ENCODE results near the gene ATG7. TPM values are rescaled to one million over a fixed set of nuclear protein-coding genes. Genes with fewer than 3 reads are reported as not detected.

ATG7 gene
- total RNA-seq, 4 donors from 2014 or later = 49.4 to 145 (median 82.1) TPM

- TF ChIP-seq POLR2A (IDR thresholded peaks at IDR 0.05) (no peak), EP300 (IDR thresholded peaks at IDR 0.05) (no peak), CTCF (IDR thresholded peaks at IDR 0.05) (no peak), POLR2AphosphoS5 (IDR thresholded peaks at IDR 0.05) (no peak)
- 50% methylated on average over 5 of the region's 5 CpGs for WGBS
- Histone ChIP-seq H3K27me3 (no peaks in the 10 kb centered on the region), H3K9me3 (no peaks in the 10 kb centered on the region), H3K27ac (peak overlapping the region; percentile 29), H3K4me1 (peaks cover 24% of the 10 kb centered on the region), H3K36me3 (peaks cover 11% of the 10 kb centered on the region), H3K4me3 (no peak overlapping the region)
- DNase-seq (ENCODE audit: low spot score in 2 of 2) = no peak
These were observed 10.3 kb downstream of the ATG7 start for GRCh38 chr3:11282250-11283138.

GRCh38 chr3:11283139-11283475 lies 10.9 kb downstream of the ATG7 start:
- Histone ChIP-seq H3K27me3 (no peaks in the 10 kb centered on the region), H3K27ac (peak overlapping the region; percentile 29), H3K9me3 (no peaks in the 10 kb centered on the region), H3K4me3 (no peak overlapping the region), H3K36me3 (peaks cover 11% of the 10 kb centered on the region), H3K4me1 (peaks cover 30% of the 10 kb centered on the region)
- WGBS = 71% methylated on average over 1 of the region's 1 CpG
- no peak for DNase-seq (ENCODE audit: low spot score in 2 of 2)
- no peak for TF ChIP-seq POLR2AphosphoS5 (IDR thresholded peaks at IDR 0.05)
- TF ChIP-seq POLR2A (IDR thresholded peaks at IDR 0.05) = no peak
- no peak for TF ChIP-seq EP300 (IDR thresholded peaks at IDR 0.05)
- TF ChIP-seq CTCF (IDR thresholded peaks at IDR 0.05) = no peak

- peaks cover 39% of the 10 kb centered on the region for H3K4me1 ChIP-seq
- no peaks in the 10 kb centered on the region for H3K27me3 ChIP-seq
- peaks cover 11% of the 10 kb centered on the region for H3K36me3 ChIP-seq
- no peaks in the 10 kb centered on the region for H3K9me3 ChIP-seq
- TF ChIP-seq POLR2AphosphoS5 (IDR thresholded peaks at IDR 0.05) (no peak), POLR2A (IDR thresholded peaks at IDR 0.05) (no peak), CTCF (IDR thresholded peaks at IDR 0.05) (no peak), EP300 (IDR thresholded peaks at IDR 0.05) (no peak)
- WGBS = 96% methylated on average over 1 of the region's 1 CpG
- H3K27ac ChIP-seq = no peak overlapping the region
- DNase-seq (ENCODE audit: low spot score in 2 of 2) = no peak
- no peak overlapping the region for H3K4me3 ChIP-seq
These were observed 11.8 kb downstream of the ATG7 start for GRCh38 chr3:11284011-11284410.

GRCh38 chr3:11285471-11285870 lies 13.3 kb downstream of the ATG7 start:
- TF ChIP-seq POLR2A (IDR thresholded peaks at IDR 0.05) (no peak), EP300 (IDR thresholded peaks at IDR 0.05) (no peak), POLR2AphosphoS5 (IDR thresholded peaks at IDR 0.05) (no peak), CTCF (IDR thresholded peaks at IDR 0.05) (no peak)

GRCh38 chr3:11287404-11287803 lies 15.2 kb downstream of the ATG7 start:
- peaks cover 42% of the 10 kb centered on the region for H3K4me1 ChIP-seq
- peak overlapping the region; percentile 1 for H3K27ac ChIP-seq
- TF ChIP-seq CTCF (IDR thresholded peaks at IDR 0.05) = no peak
- TF ChIP-seq EP300 (IDR thresholded peaks at IDR 0.05) = no peak
- TF ChIP-seq POLR2A (IDR thresholded peaks at IDR 0.05) = no peak
- no peak for TF ChIP-seq POLR2AphosphoS5 (IDR thresholded peaks at IDR 0.05)
- DNase-seq (ENCODE audit: low spot score in 2 of 2) = no peak
- no peaks in the 10 kb centered on the region for H3K27me3 ChIP-seq
- H3K4me3 ChIP-seq = no peak overlapping the region
- H3K9me3 ChIP-seq = no peaks in the 10 kb centered on the region
- peaks cover 6% of the 10 kb centered on the region for H3K36me3 ChIP-seq
- WGBS = 81% methylated on average over 9 of the region's 10 CpGs

More at GRCh38 chr3:11285471-11285870, 13.3 kb downstream of the ATG7 start:
- 91% methylated on average over 2 of the region's 2 CpGs for WGBS
- Histone ChIP-seq H3K9me3 (no peaks in the 10 kb centered on the region), H3K4me1 (peaks cover 48% of the 10 kb centered on the region), H3K4me3 (no peak overlapping the region), H3K36me3 (peaks cover 11% of the 10 kb centered on the region), H3K27me3 (no peaks in the 10 kb centered on the region), H3K27ac (no peak overlapping the region)
- DNase-seq (ENCODE audit: low spot score in 2 of 2) = no peak
